ENCODE data around the gene PRB3. TPM values are rescaled to one million over a fixed set of nuclear protein-coding genes. Genes with fewer than 3 reads are reported as not detected.

The PRB3 gene
- total RNA-seq: not detected in 2 replicates

GRCh38 chr12:11269607-11270006, at the start of gene PRB3:
Gene PRB3 (minus strand): TSS chr12:11269707. CDS start chr12:11269669, 38 bp downstream.

GRCh38 chr12:11310336-11310735, 40.8 kb upstream of the PRB3 start, which contains the start of gene PRB4:
Gene PRB4 (minus strand): TSS chr12:11310436. CDS start chr12:11310398, 38 bp downstream.

Other genes with a start within 250 kb of the PRB3 start
- 4.9 and 9.6 TPM in 2 replicates for gene TAS2R19, start 247.1 kb downstream of the PRB3 start, total RNA-seq
- gene TAS2R31, start 238.3 kb downstream of the PRB3 start, total RNA-seq: 6.4 and 10.9 TPM in 2 replicates
- gene TAS2R46, start 207.4 kb downstream of the PRB3 start, total RNA-seq: 2.2 and 6.8 TPM in 2 replicates
- gene TAS2R43, start 177.4 kb downstream of the PRB3 start, total RNA-seq: 3.4 and 4.3 TPM in 2 replicates
- gene TAS2R30, start 135.1 kb downstream of the PRB3 start, total RNA-seq: 3.6 and 8.8 TPM in 2 replicates
- gene SMIM10L1, start 98.5 kb downstream of the PRB3 start, total RNA-seq: 5.5 and 5.8 TPM in 2 replicates
- not detected in 2 replicates for gene TAS2R42, start 82.8 kb downstream of the PRB3 start, total RNA-seq
- gene PRB4, start 40.7 kb upstream of the PRB3 start, total RNA-seq: not detected in 2 replicates
- gene PRB2, start 125.9 kb upstream of the PRB3 start, total RNA-seq: not detected in 2 replicates